DND-41 (cell line): ENCODE data around the gene LRP1.

Experiments used
- ATAC-seq: fragments of 200-7000 bp; cut with Tn5 transposase; 3 replicates; pipeline ENCODE4 v1.9.1; 2021; ENCODE audit warnings: low read depth; ENCODE audit not compliant: insufficient read depth
- DNase-seq: peaks from one replicate; pipeline ENCODE4 v3.0.0-alpha.2; 2020
- H2AFZ ChIP-seq: 2 replicates; pipeline ENCODE4 v1.6.0; 2012; ENCODE audit warnings: low read depth, low read length
- H3K27ac ChIP-seq: 2 replicates; pipeline ENCODE4 v1.5.1; 2012; ENCODE audit warnings: low read length, inconsistent platforms
- H3K27me3 ChIP-seq: fragments of 200-600 bp; sonication (generic); 2 replicates; pipeline ENCODE4 v1.6.0; 2012; ENCODE audit warnings: low read length, mild to moderate bottlenecking, inconsistent platforms; ENCODE audit not compliant: insufficient read depth, poor library complexity
- H3K36me3 ChIP-seq: 2 replicates; pipeline ENCODE4 v1.5.1; 2012; ENCODE audit warnings: low read length, inconsistent platforms; ENCODE audit not compliant: insufficient read depth
- H3K4me1 ChIP-seq: 2 replicates; pipeline ENCODE4 v1.5.1; 2012; ENCODE audit warnings: mild to moderate bottlenecking, low read length; ENCODE audit not compliant: insufficient read depth
- H3K4me2 ChIP-seq: 2 replicates; pipeline ENCODE4 v1.6.0; 2012; ENCODE audit warnings: mild to moderate bottlenecking, moderate library complexity, low read length, inconsistent platforms; ENCODE audit not compliant: insufficient read depth
- H3K4me3 ChIP-seq, 2 experiments: fragments of 200-600 bp in 1 of 2; shearing (Covaris generic) in 1 of 2; 2 replicates each; pipeline ENCODE4 v1.5.1; 2012 to 2016; ENCODE audit warnings: inconsistent platforms in 2 of 2, low read length in 2 of 2, mild to moderate bottlenecking in 2 of 2, low read depth in 1 of 2, moderate library complexity in 1 of 2
- H3K79me2 ChIP-seq: 2 replicates; pipeline ENCODE4 v1.6.0; 2012; ENCODE audit warnings: low read length, inconsistent platforms; ENCODE audit not compliant: insufficient read depth
- H3K9ac ChIP-seq: 2 replicates; pipeline ENCODE4 v1.6.0; 2012; ENCODE audit warnings: low read depth, mild to moderate bottlenecking, inconsistent platforms, low read length, moderate library complexity
- H3K9me3 ChIP-seq: 2 replicates; pipeline ENCODE4 v1.5.1; 2012; ENCODE audit warnings: low read length, moderate library complexity, mild to moderate bottlenecking, inconsistent platforms; ENCODE audit not compliant: insufficient read depth, severe bottlenecking
- H4K20me1 ChIP-seq: 2 replicates; pipeline ENCODE4 v1.6.0; 2012; ENCODE audit warnings: low read length; ENCODE audit not compliant: insufficient read depth
- CTCF ChIP-seq: IDR thresholded peaks from 2 replicates; pipeline ENCODE4 v1.5.1; 2012; ENCODE audit warnings: borderline replicate concordance, low read length, moderate library complexity, mild to moderate bottlenecking; ENCODE audit not compliant: poor library complexity, severe bottlenecking; ENCODE audit errors: extremely low read depth
- EZH2 ChIP-seq: IDR thresholded peaks from 3 replicates; pipeline ENCODE4 v1.6.1; 2012; ENCODE audit warnings: borderline replicate concordance, low read depth, mild to moderate bottlenecking, moderate library complexity, low read length, inconsistent platforms; ENCODE audit not compliant: severe bottlenecking

Gene LRP1

GRCh38 chr12:57224973-57225679 lies 96.8 kb downstream of the LRP1 start:
- Histone ChIP-seq H4K20me1 (peaks cover 13% of the 10 kb centered on the region; the same call in 1 of the 2 replicates), H2AFZ (no peak overlapping the region), H3K27ac (no peak overlapping the region), H3K4me1 (peaks cover 19% of the 10 kb centered on the region), H3K79me2 (peaks cover 7% of the 10 kb centered on the region), H3K9me3 (no peaks in the 10 kb centered on the region), H3K27me3 (peaks cover 23% of the 10 kb centered on the region), H3K4me2 (no peak overlapping the region), H3K36me3 (no peaks in the 10 kb centered on the region; the same call in 1 of the 2 replicates), H3K9ac (no peak overlapping the region), H3K4me3 (no peak overlapping the region)
- peak; percentile 69 for DNase-seq
- TF ChIP-seq EZH2 (no peak), CTCF (peak; percentile 2)
- peak; percentile 34 for ATAC-seq

DNA sequence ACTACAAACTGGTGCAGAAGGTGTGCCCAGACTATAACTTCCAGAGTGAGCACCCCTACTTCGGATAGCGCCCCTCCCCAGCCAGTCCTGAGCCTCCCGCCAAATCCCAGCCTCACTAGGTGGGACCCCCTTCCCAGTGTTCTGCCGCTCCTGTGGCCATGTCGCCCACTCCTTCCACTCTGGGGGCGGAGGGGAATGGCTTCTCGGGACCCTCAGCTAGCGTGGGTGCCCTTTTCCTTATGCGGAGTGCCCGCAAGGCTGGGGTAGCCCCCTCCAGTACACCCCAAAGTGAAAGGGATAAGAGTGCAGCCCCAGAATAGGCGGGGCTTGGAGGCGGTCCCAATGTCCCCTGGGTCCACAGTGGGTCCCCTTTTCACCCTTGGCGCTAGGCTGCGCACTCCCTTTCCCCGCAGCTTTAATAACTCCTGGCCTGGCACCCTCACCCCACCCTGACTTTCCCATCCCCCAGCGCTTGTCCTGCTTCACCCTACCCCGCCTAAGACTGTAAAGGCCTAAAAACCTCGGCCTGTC lies 97.5 kb downstream of the LRP1 start:
- DNase-seq (no peak), ATAC-seq (no peak)
- no peak overlapping the region for H3K27ac ChIP-seq
- peaks cover 25% of the 10 kb centered on the region for H3K4me1 ChIP-seq
- peaks cover 13% of the 10 kb centered on the region for H3K79me2 ChIP-seq
- TF ChIP-seq CTCF (no peak), EZH2 (no peak)
- peaks cover 18% of the 10 kb centered on the region for H4K20me1 ChIP-seq
- no peak overlapping the region for H3K9ac ChIP-seq
- H3K4me2 ChIP-seq: no peak overlapping the region
- H3K27me3 ChIP-seq: peaks cover 20% of the 10 kb centered on the region
- no peak overlapping the region for H3K4me3 ChIP-seq
- H3K9me3 ChIP-seq: no peaks in the 10 kb centered on the region
- H2AFZ ChIP-seq: no peak overlapping the region
- peaks cover 3% of the 10 kb centered on the region for H3K36me3 ChIP-seq

DNA sequence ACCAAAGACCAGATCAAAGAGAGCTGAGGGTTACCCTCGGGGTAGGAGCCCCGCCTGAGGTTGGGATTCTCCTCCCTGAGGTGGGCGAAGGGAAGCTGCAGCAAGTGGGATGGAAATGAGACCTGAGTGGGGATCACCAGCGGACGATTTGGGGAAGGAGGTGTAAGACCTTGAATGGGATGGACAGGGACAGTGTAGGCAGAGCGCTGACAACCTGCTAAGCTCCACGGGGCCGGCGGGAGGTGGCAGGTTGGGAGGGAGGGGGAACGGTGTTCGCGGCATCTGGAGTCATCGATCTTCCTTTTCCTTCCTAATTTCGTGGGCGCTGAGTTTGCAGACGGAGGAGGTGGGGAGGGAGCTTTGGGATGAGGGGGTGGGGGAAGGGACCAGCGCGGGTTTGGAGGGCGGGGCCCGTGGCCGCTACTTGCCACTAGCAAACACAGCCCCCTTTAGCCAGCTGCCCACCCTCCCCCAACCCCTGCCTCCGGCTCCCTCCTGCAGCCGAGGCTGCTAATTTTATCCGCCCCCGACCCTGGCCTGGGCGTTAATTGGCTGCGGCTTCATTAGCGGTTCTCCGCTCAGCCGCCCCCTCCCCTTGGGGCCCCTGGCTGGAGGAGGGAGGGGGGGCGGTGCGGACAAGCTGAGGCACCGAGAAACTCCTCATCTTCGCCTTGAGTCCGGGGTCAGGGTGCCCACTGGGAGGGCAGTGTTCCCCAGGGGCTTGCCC lies 98.5 kb downstream of the LRP1 start:
- Histone ChIP-seq H3K4me1 (peaks cover 35% of the 10 kb centered on the region), H3K9ac (no peak overlapping the region), H3K9me3 (no peaks in the 10 kb centered on the region), H3K79me2 (peaks cover 23% of the 10 kb centered on the region), H3K4me2 (no peak overlapping the region), H3K27ac (no peak overlapping the region), H3K4me3 (no peak overlapping the region), H3K27me3 (peaks cover 10% of the 10 kb centered on the region), H3K36me3 (peaks cover 13% of the 10 kb centered on the region), H2AFZ (no peak overlapping the region), H4K20me1 (peaks cover 23% of the 10 kb centered on the region)
- TF ChIP-seq CTCF (no peak), EZH2 (no peak)
- DNase-seq (no peak), ATAC-seq (no peak)
